H1 (cell line): ENCODE data around the gene CDK10. TPM values are rescaled to one million over a fixed set of nuclear protein-coding genes. Genes with fewer than 3 reads are reported as not detected.

ENCODE experiments used
- CTCF ChIA-PET: fragments of 300-600 bp; sonication (Branson Sonifier 250); formaldehyde crosslinking; loops from one replicate; lab custom pipeline; 2021; ENCODE audit not compliant: partially characterized antibody; lab: Charles Lee
- POLR2A ChIA-PET: fragments of 300-600 bp; sonication (Branson Sonifier 250); formaldehyde crosslinking; loops from one replicate; lab custom pipeline; 2021; ENCODE audit warnings: inconsistent platforms; ENCODE audit not compliant: partially characterized antibody; lab: Charles Lee
- DNase-seq, 2 experiments: peaks; one replicate each; pipeline versions ENCODE4 v3.0.0 to v3.0.0-alpha.2; 2010 to 2022; ENCODE audit warnings: low spot score in 2 of 2, low read depth in 1 of 2, mixed read lengths in 1 of 2
- FAIRE-seq: peaks from 2 replicates; lab custom pipeline; 2011; peaks lifted over from hg19 to GRCh38; lab: Jason Lieb, UNC
- H2AFZ ChIP-seq: 2 replicates; pipeline ENCODE4 v1.8.1; 2012; ENCODE audit warnings: low read length, inconsistent platforms
- H2AK5ac ChIP-seq: 2 replicates; pipeline ENCODE4 v1.6.1; 2013; ENCODE audit warnings: low read depth, low read length
- H2BK120ac ChIP-seq: replicated peaks from 2 replicates; pipeline ENCODE3; 2013; ENCODE audit warnings: low read depth, low read length, inconsistent platforms
- H2BK12ac ChIP-seq: 2 replicates; pipeline ENCODE4 v1.6.1; 2013; ENCODE audit warnings: low read depth, low read length
- H2BK15ac ChIP-seq: 2 replicates; pipeline ENCODE4 v1.6.1; 2013; ENCODE audit warnings: low read length
- H2BK20ac ChIP-seq: 2 replicates; pipeline ENCODE4 v1.6.1; 2013; ENCODE audit warnings: low read length
- H2BK5ac ChIP-seq: 2 replicates; pipeline ENCODE4 v1.6.1; 2013; ENCODE audit warnings: low read depth, low read length
- H3K14ac ChIP-seq: 2 replicates; pipeline ENCODE4 v1.6.1; 2013; ENCODE audit warnings: inconsistent platforms; ENCODE audit not compliant: insufficient read length
- H3K18ac ChIP-seq: 2 replicates; pipeline ENCODE4 v1.6.1; 2013; ENCODE audit warnings: low read length; ENCODE audit errors: extremely low read depth
- H3K23ac ChIP-seq: 2 replicates; pipeline ENCODE4 v1.6.1; 2013; ENCODE audit warnings: inconsistent platforms; ENCODE audit not compliant: insufficient read length
- H3K23me2 ChIP-seq: 2 replicates; pipeline ENCODE4 v1.6.1; 2013; ENCODE audit warnings: low read depth, low read length
- H3K27ac ChIP-seq: 2 replicates; pipeline ENCODE4 v1.6.1; 2011; ENCODE audit warnings: low read depth, low read length, inconsistent platforms
- H3K27me3 ChIP-seq, 4 experiments: replicated peaks in 1 of 4; 1 replicate in 1 of 4; 2 replicates in 3 of 4; pipeline versions ENCODE4 v1.6.1 to v1.8.1; 2011 to 2013; ENCODE audit warnings: low read length in 3 of 4, mild to moderate bottlenecking in 3 of 4, inconsistent platforms in 2 of 4, mixed read lengths in 2 of 4, moderate library complexity in 1 of 4; ENCODE audit not compliant: control insufficient read depth in 3 of 4, insufficient read depth in 3 of 4; ENCODE audit errors: extremely low read depth in 1 of 4
- H3K36me3 ChIP-seq, 4 experiments: 2 replicates each; pipeline versions ENCODE4 v1.6.1 to v1.8.1; 2011 to 2013; ENCODE audit warnings: mild to moderate bottlenecking in 4 of 4, low read length in 3 of 4, moderate library complexity in 2 of 4, control low read depth in 1 of 4, inconsistent platforms in 1 of 4; ENCODE audit not compliant: insufficient read depth in 4 of 4, control insufficient read depth in 2 of 4
- H3K4ac ChIP-seq: replicated peaks from 2 replicates; pipeline ENCODE3; 2013; ENCODE audit warnings: low read length, low read depth, mixed read lengths, inconsistent platforms; ENCODE audit not compliant: insufficient read length
- H3K4me1 ChIP-seq, 4 experiments: replicated peaks in 1 of 4; 1 replicate in 1 of 4; 2 replicates in 3 of 4; pipeline versions ENCODE4 v1.6.1 to v1.8.1; 2011 to 2013; ENCODE audit warnings: low read length in 3 of 4, inconsistent platforms in 2 of 4, mixed read lengths in 1 of 4; ENCODE audit not compliant: insufficient read depth in 4 of 4, control insufficient read depth in 3 of 4
- H3K4me2 ChIP-seq, 2 experiments: 2 replicates each; pipeline versions ENCODE4 v1.6.1 to v1.8.1; 2011 to 2013; ENCODE audit warnings: low read depth in 2 of 2, low read length in 2 of 2, control low read depth in 1 of 2, inconsistent platforms in 1 of 2, mild to moderate bottlenecking in 1 of 2; ENCODE audit not compliant: insufficient read depth in 1 of 2
- H3K4me3 ChIP-seq, 4 experiments: fragments of 200-600, 300-600 bp in 1 of 4; sonication (generic), shearing (Covaris generic), sonication (Bioruptor Twin) in 1 of 4; 2 replicates each; pipeline versions ENCODE4 v1.5.1 to v1.8.1; 2011 to 2016; ENCODE audit warnings: low read length in 4 of 4, low read depth in 3 of 4, control low read depth in 2 of 4, inconsistent platforms in 2 of 4, mild to moderate bottlenecking in 2 of 4, mixed read lengths in 1 of 4, moderate library complexity in 1 of 4; ENCODE audit not compliant: insufficient read depth in 2 of 4; ENCODE audit errors: extremely low read depth in 1 of 4
- H3K56ac ChIP-seq: replicated peaks from 2 replicates; pipeline ENCODE3; 2013; ENCODE audit warnings: low read depth, mild to moderate bottlenecking, mixed read lengths, low read length, inconsistent platforms; ENCODE audit not compliant: insufficient read length
- H3K79me1 ChIP-seq: 2 replicates; pipeline ENCODE4 v1.6.1; 2013; ENCODE audit warnings: low read depth, low read length, control low read depth
- H3K79me2 ChIP-seq, 2 experiments: 2 replicates each; pipeline versions ENCODE4 v1.6.1 to v1.8.1; 2012 to 2013; ENCODE audit warnings: low read length in 2 of 2, mild to moderate bottlenecking in 2 of 2, inconsistent platforms in 1 of 2; ENCODE audit not compliant: insufficient read depth in 2 of 2, control insufficient read depth in 1 of 2
- H3K9ac ChIP-seq, 4 experiments: replicated peaks in 1 of 4; 1 replicate in 1 of 4; 2 replicates in 3 of 4; pipeline versions ENCODE4 v1.6.1 to v1.8.1; 2011 to 2013; ENCODE audit warnings: low read depth in 3 of 4, low read length in 3 of 4, control low read depth in 2 of 4, mild to moderate bottlenecking in 2 of 4, moderate library complexity in 2 of 4, inconsistent platforms in 1 of 4; ENCODE audit errors: extremely low read depth in 1 of 4
- H3K9me3 ChIP-seq, 2 experiments: 2 replicates each; pipeline versions ENCODE4 v1.6.1 to v1.8.1; 2012 to 2013; ENCODE audit warnings: mild to moderate bottlenecking in 2 of 2, moderate library complexity in 2 of 2, control low read depth in 1 of 2, inconsistent platforms in 1 of 2, low read depth in 1 of 2, low read length in 1 of 2, mixed read lengths in 1 of 2; ENCODE audit not compliant: insufficient read depth in 2 of 2
- H4K20me1 ChIP-seq, 2 experiments: replicated peaks in 1 of 2; 2 replicates each; pipeline versions ENCODE3 to v1.8.1; 2011 to 2013; ENCODE audit warnings: inconsistent platforms in 2 of 2, low read length in 2 of 2, mild to moderate bottlenecking in 1 of 2; ENCODE audit not compliant: insufficient read depth in 2 of 2, control insufficient read depth in 1 of 2
- H4K5ac ChIP-seq: 2 replicates; pipeline ENCODE4 v1.6.1; 2013; ENCODE audit warnings: low read length, low read depth, mixed read lengths, inconsistent platforms; ENCODE audit not compliant: insufficient read length
- H4K8ac ChIP-seq: 2 replicates; pipeline ENCODE4 v1.8.0; 2013; ENCODE audit warnings: mild to moderate bottlenecking, moderate library complexity, low read length, inconsistent platforms; ENCODE audit not compliant: insufficient read depth; ENCODE audit errors: extremely low read depth
- H4K91ac ChIP-seq: replicated peaks from 2 replicates; pipeline ENCODE3; 2013; ENCODE audit warnings: low read length, mixed read lengths, inconsistent platforms; ENCODE audit not compliant: insufficient read length
- CBX5 ChIP-seq: fragments of 300-800, 300-1000 bp; sonication (generic); IDR thresholded peaks from 2 replicates; pipeline ENCODE4 v1.7.1; 2016; ENCODE audit warnings: antibody characterized with exemption, low read length, low read depth
- WGBS, 2 experiments: shearing (Covaris generic) in 1 of 2; methylation state at CpG; one replicate each; pipeline versions ENCODE4 v1.1.6 to v1.1.7; 2013 to 2015; ENCODE audit warnings: low lambda C conversion rate in 2 of 2, mixed read lengths in 2 of 2, inconsistent platforms in 1 of 2, low coverage in 1 of 2, missing lambda C conversion rate in 1 of 2; ENCODE audit not compliant: insufficient replicate concordance in 2 of 2, insufficient coverage in 1 of 2, insufficient read length in 1 of 2; ENCODE audit errors: extremely low coverage in 1 of 2, missing lambda C conversion rate in 1 of 2; 5-methylcytosine and 5-hydroxymethylcytosine counted together
- polyA plus RNA-seq, 7 experiments: library from polyadenylated mRNA; depleted of rRNA in 3 of 7; stranded (reverse) in 5 of 7; unstranded in 2 of 7; fragments of >200 nt in 5 of 7; fragments of 200-250 nt in 2 of 7; gene quantifications; 1 replicate in 5 of 7; 2 replicates in 1 of 7; 4 replicates in 1 of 7; pipeline versions ENCODE4 v1.2.1 to v1.2.3, GENCODE V29; 2011 to 2013; ENCODE audit warnings: missing spikeins in 2 of 7, mixed read lengths in 2 of 7
- total RNA-seq: library from RNA; stranded (reverse); fragmentation: NEBNext Ultra II Directional; extraction: Animal tissue kit (Norgen Biotek cat#: 25700); gene quantifications from 2 replicates; pipeline ENCODE4 v1.2.1, GENCODE V29; 2021
- TF ChIP-seq, protein P1 (sequence below): IDR thresholded peaks from 2 replicates; pipeline ENCODE4 v1.6.1; 2012; ENCODE audit warnings: inconsistent platforms

CDK10 gene
- total and polyA plus RNA-seq, 2 of the 8 experiments (the other 6 are each of a cell fraction or from before 2014, with no cell fraction given), result 49.5 to 83.9 TPM

DNA sequence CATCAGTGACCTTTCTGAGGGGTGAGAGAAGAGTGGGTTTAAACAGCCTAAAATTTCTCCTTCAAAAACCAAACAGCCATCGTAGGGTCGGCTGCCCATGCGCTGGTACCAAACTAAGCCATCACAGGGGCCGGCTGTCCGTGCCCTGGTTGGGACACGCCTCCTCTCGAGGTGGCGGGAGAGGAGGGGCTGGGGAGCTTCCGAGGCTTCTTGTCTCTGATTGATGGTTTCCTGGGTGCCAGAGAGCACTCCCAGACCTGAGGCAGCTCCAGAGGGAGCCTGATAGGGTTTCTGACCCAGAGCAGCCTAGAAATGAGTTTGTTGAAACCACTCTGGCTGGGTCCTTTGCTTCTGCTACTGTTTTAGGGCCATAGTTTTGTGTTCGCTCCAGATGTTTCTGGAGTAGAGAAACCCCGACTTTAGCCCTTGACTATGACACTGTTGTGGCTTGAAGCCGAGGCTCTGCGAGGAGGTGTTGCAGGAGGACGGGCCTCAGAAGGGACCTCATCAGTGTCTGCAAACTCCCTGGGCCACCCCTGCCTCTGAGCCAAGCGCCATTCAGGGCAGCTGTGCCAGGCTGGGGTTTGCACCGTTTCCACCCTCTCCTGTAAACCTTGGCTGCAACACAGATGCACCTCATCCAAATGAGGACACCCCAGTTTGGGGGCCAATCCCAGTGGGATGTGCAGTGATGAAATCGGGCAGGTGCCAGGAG, 41.1 kb downstream of the CDK10 start:
- POLR2A ChIA-PET, result interaction anchor here (0.6 to 16.1 kb wide), 4 partner anchors 15 to 133 kb away, joined by 3 to 193 read pairs (median 3); no protein-coding TSS in a partner anchor
- H3K4me1 ChIP-seq, result peaks cover 0 to 12% (median 6%) of the 10 kb centered on the region in 4 experiments; a peak in 6 of 7 replicates
- H4K5ac ChIP-seq, result no peak overlapping the region
- no peak overlapping the region for H2BK20ac ChIP-seq
- no peak overlapping the region for H3K4me2 ChIP-seq
- no peak overlapping the region for H2BK12ac ChIP-seq
- H4K91ac ChIP-seq, result no peak overlapping the region
- FAIRE-seq, result no peak
- H3K79me2 ChIP-seq, result no peaks in the 10 kb centered on the region
- no peak overlapping the region for H2AFZ ChIP-seq
- H3K4me3 ChIP-seq, result no peak overlapping the region
- no peak overlapping the region for H3K9ac ChIP-seq
- H4K20me1 ChIP-seq, result peaks cover 11 to 22% of the 10 kb centered on the region in 2 experiments
- no peaks in the 10 kb centered on the region for H3K9me3 ChIP-seq
- H3K27me3 ChIP-seq, result peaks cover 4 to 28% (median 21%) of the 10 kb centered on the region in 4 experiments
- no peak overlapping the region for H2BK15ac ChIP-seq
- H4K8ac ChIP-seq, result no peak overlapping the region
- H2BK5ac ChIP-seq, result no peak overlapping the region
- no peaks in the 10 kb centered on the region for H3K79me1 ChIP-seq
- no peaks in the 10 kb centered on the region for H3K23me2 ChIP-seq
- 83% methylated on average over 17 of the region's 17 CpGs; no CpG with 5 or more reads in 1 of the 2 experiments for WGBS, 2 experiments
- H3K14ac ChIP-seq, result no peak overlapping the region
- TF ChIP-seq, protein P1, sequence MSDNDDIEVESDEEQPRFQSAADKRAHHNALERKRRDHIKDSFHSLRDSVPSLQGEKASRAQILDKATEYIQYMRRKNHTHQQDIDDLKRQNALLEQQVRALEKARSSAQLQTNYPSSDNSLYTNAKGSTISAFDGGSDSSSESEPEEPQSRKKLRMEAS, result 0 out of 2 replicates have a peak, but pooled peaks have one; percentile 12
- no peak for TF ChIP-seq CBX5
- no peak for DNase-seq
- no peak overlapping the region for H3K18ac ChIP-seq
- CTCF ChIA-PET, result interaction anchor here (0.6 to 1.4 kb wide), 3 partner anchors 20 to 73 kb away, joined by 3 to 4 read pairs (median 3); no protein-coding TSS in a partner anchor
- no peak overlapping the region for H2AK5ac ChIP-seq
- H3K36me3 ChIP-seq, result no peaks in the 10 kb centered on the region; a peak in 1 of 8 replicates
- H3K56ac ChIP-seq, result no peak overlapping the region
- no peak overlapping the region for H3K23ac ChIP-seq
- no peak overlapping the region for H3K4ac ChIP-seq
- no peak overlapping the region for H2BK120ac ChIP-seq
- no peak overlapping the region for H3K27ac ChIP-seq
